ENCODE data around the gene LIMS1. TPM values are rescaled to one million over a fixed set of nuclear protein-coding genes. Genes with fewer than 3 reads are reported as not detected.
A peak's percentile ranks its signal among the peaks of the same experiment; 100 is the strongest.

Gene LIMS1
- total and polyA plus RNA-seq, 2 of the 13 experiments (the other 11 are each of a cell fraction or from before 2014, with no cell fraction given): 38.3 to 49.6 TPM

DNA sequence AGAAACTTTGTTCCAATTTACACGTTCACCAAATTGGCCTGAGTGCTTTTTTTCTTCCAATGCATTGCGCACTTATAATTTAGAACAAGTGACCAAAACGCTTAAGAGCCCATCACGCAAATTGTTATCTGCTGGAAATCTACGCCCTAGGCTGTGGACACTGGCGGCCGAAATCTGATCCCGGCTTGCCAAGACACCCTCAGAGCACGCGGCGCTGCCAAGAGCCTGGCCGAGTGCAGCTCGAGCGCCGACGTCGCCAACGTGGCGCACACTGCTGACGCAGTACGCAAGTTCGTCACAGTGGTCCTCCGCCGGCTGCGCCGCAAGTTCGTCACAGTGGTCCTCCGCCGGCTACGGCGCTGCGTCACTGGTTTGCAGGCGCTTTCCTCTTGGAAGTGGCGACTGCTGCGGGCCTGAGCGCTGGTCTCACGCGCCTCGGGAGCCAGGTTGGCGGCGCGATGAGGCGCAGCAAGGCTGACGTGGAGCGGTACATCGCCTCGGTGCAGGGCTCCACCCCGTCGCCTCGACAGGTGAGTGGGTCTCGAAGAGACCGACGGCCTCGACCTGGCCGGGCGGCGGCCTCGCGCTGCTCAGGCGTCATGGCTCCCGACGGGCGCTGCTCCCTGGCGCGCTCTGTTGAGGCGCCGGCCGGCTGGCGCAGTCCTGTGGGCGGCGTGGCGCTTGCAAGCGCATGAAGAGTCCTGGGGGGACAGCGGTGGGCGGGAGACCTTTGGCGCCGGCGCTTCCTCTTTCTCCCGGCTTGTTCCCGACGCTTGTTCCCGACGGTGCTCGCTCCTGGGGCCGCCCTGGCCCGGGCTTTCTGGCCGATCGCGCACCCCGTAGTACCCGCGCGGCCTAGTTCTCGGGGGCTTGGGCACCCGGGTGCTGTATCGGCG is 185.1 kb downstream of the LIMS1 start, which contains the start of gene RANBP2 (continued):
- 0 out of 2 replicates have a peak, but pooled peaks have one; percentile 17 for TF ChIP-seq KDM6A (CRISPR knock-in tag; IDR thresholded peaks at IDR 0.05; ENCODE audit: low read depth)
- no peak for TF ChIP-seq TCF7 (IDR thresholded peaks at IDR 0.05; ENCODE audit: low read depth)
- no peak for TF ChIP-seq NBN (conservative IDR thresholded peaks at IDR 0.05)
- peak; percentile 97 for TF ChIP-seq ZNF44 (CRISPR knock-in tag; IDR thresholded peaks at IDR 0.05)
- TF ChIP-seq MED8 (CRISPR knock-in tag; IDR thresholded peaks at IDR 0.05; ENCODE audit: insufficient replicate concordance): peak; percentile 75
- TF ChIP-seq ZBTB8A (CRISPR knock-in tag; IDR thresholded peaks at IDR 0.05; ENCODE audit: borderline replicate concordance, low read depth): no peak
- TF ChIP-seq ZBTB20 (CRISPR knock-in tag; IDR thresholded peaks at IDR 0.05; ENCODE audit: borderline replicate concordance, low read depth): peak; percentile 94; the same call in 1 of the 2 replicates
- no peak for TF ChIP-seq MAZ (IDR thresholded peaks at IDR 0.05; ENCODE audit: borderline replicate concordance, low read depth, low read length)
- TF ChIP-seq MAZ (CRISPR knock-in tag; IDR thresholded peaks at IDR 0.05; ENCODE audit: low read depth): peak; percentile 87
- TF ChIP-seq ZNF256 (CRISPR knock-in tag; conservative IDR thresholded peaks at IDR 0.05): 0 out of 2 replicates have a peak, but pooled peaks have one; percentile 45
- no peak; the same call in 1 of the 2 replicates for TF ChIP-seq SP5 (CRISPR knock-in tag; IDR thresholded peaks at IDR 0.05; ENCODE audit: borderline replicate concordance, low read depth)
- TF ChIP-seq, protein P1, sequence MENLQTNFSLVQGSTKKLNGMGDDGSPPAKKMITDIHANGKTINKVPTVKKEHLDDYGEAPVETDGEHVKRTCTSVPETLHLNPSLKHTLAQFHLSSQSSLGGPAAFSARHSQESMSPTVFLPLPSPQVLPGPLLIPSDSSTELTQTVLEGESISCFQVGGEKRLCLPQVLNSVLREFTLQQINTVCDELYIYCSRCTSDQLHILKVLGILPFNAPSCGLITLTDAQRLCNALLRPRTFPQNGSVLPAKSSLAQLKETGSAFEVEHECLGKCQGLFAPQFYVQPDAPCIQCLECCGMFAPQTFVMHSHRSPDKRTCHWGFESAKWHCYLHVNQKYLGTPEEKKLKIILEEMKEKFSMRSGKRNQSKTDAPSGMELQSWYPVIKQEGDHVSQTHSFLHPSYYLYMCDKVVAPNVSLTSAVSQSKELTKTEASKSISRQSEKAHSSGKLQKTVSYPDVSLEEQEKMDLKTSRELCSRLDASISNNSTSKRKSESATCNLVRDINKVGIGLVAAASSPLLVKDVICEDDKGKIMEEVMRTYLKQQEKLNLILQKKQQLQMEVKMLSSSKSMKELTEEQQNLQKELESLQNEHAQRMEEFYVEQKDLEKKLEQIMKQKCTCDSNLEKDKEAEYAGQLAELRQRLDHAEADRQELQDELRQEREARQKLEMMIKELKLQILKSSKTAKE (CRISPR knock-in tag; IDR thresholded peaks at IDR 0.05; ENCODE audit: borderline replicate concordance): peak; percentile 53; the same call in 1 of the 2 replicates
- 0 out of 2 replicates have a peak, but pooled peaks have one; percentile 94 for TF ChIP-seq TBP (CRISPR knock-in tag; IDR thresholded peaks at IDR 0.05)
- TF ChIP-seq, protein P2, sequence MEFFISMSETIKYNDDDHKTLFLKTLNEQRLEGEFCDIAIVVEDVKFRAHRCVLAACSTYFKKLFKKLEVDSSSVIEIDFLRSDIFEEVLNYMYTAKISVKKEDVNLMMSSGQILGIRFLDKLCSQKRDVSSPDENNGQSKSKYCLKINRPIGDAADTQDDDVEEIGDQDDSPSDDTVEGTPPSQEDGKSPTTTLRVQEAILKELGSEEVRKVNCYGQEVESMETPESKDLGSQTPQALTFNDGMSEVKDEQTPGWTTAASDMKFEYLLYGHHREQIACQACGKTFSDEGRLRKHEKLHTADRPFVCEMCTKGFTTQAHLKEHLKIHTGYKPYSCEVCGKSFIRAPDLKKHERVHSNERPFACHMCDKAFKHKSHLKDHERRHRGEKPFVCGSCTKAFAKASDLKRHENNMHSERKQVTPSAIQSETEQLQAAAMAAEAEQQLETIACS (CRISPR knock-in tag; IDR thresholded peaks at IDR 0.05): peak; percentile 62
- TF ChIP-seq, protein P3, sequence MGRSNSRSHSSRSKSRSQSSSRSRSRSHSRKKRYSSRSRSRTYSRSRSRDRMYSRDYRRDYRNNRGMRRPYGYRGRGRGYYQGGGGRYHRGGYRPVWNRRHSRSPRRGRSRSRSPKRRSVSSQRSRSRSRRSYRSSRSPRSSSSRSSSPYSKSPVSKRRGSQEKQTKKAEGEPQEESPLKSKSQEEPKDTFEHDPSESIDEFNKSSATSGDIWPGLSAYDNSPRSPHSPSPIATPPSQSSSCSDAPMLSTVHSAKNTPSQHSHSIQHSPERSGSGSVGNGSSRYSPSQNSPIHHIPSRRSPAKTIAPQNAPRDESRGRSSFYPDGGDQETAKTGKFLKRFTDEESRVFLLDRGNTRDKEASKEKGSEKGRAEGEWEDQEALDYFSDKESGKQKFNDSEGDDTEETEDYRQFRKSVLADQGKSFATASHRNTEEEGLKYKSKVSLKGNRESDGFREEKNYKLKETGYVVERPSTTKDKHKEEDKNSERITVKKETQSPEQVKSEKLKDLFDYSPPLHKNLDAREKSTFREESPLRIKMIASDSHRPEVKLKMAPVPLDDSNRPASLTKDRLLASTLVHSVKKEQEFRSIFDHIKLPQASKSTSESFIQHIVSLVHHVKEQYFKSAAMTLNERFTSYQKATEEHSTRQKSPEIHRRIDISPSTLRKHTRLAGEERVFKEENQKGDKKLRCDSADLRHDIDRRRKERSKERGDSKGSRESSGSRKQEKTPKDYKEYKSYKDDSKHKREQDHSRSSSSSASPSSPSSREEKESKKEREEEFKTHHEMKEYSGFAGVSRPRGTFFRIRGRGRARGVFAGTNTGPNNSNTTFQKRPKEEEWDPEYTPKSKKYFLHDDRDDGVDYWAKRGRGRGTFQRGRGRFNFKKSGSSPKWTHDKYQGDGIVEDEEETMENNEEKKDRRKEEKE (IDR thresholded peaks at IDR 0.05): no peak
- peak; percentile 94 for TF ChIP-seq ZNF446 (CRISPR knock-in tag; IDR thresholded peaks at IDR 0.05)
- TF ChIP-seq HNRNPL (IDR thresholded peaks at IDR 0.05; ENCODE audit: low read depth, low read length): 0 out of 2 replicates have a peak, but pooled peaks have one; percentile 16
- peak; percentile 89 for TF ChIP-seq ZNF232 (CRISPR knock-in tag; IDR thresholded peaks at IDR 0.05; ENCODE audit: borderline replicate concordance)
- TF ChIP-seq MAFG (CRISPR knock-in tag; IDR thresholded peaks at IDR 0.05): no peak; the same call in 1 of the 2 replicates
- TF ChIP-seq, protein P4, sequence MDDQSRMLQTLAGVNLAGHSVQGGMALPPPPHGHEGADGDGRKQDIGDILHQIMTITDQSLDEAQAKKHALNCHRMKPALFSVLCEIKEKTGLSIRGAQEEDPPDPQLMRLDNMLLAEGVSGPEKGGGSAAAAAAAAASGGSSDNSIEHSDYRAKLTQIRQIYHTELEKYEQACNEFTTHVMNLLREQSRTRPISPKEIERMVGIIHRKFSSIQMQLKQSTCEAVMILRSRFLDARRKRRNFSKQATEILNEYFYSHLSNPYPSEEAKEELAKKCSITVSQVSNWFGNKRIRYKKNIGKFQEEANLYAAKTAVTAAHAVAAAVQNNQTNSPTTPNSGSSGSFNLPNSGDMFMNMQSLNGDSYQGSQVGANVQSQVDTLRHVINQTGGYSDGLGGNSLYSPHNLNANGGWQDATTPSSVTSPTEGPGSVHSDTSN (CRISPR knock-in tag; IDR thresholded peaks at IDR 0.05; ENCODE audit: borderline replicate concordance): no peak
